MCF 10A (cell line): ENCODE data around the gene SIAH1. TPM values are rescaled to one million over a fixed set of nuclear protein-coding genes. Genes with fewer than 3 reads are reported as not detected.

Experiments used
- BruUV-seq: library from RNA; stranded (reverse); fragments of 400-500 nt; replicated peaks from 2 replicates; lab custom pipeline; 2021; lab: Mats Ljungman, UMichigan
- CTCF ChIA-PET: fragments of 300-600 bp; sonication (Branson Sonifier 250); formaldehyde crosslinking; extraction: SDS; loops from one replicate; lab custom pipeline; 2021; ENCODE audit warnings: antibody characterized with exemption, inconsistent platforms; lab: Yijun Ruan, JAX
- POLR2A ChIA-PET: fragments of 300-600, 350-650 bp; sonication (Branson Sonifier 250); formaldehyde crosslinking; extraction: SDS; loops from one replicate; lab custom pipeline; 2020; ENCODE audit warnings: antibody characterized with exemption, inconsistent platforms; lab: Yijun Ruan, JAX
- DNase-seq: peaks from one replicate; pipeline ENCODE4 v3.0.0-alpha.2; 2018; ENCODE audit not compliant: unreplicated experiment
- H3K27ac Mint-ChIP-seq: one replicate; pipeline ENCODE4 v1.8.0; 2022; ENCODE audit warnings: mild to moderate bottlenecking, low read depth, mixed read lengths; ENCODE audit not compliant: unreplicated experiment
- H3K27me3 Mint-ChIP-seq: one replicate; pipeline ENCODE4 v1.8.0; 2022; ENCODE audit warnings: mixed read lengths; ENCODE audit not compliant: insufficient read depth, unreplicated experiment
- H3K36me3 Mint-ChIP-seq: one replicate; pipeline ENCODE4 v1.8.0; 2022; ENCODE audit warnings: mild to moderate bottlenecking, moderate library complexity, mixed read lengths; ENCODE audit not compliant: insufficient read depth, unreplicated experiment
- H3K4me1 Mint-ChIP-seq: one replicate; pipeline ENCODE4 v1.8.0; 2022; ENCODE audit warnings: mixed read lengths; ENCODE audit not compliant: insufficient read depth, unreplicated experiment
- H3K4me3 Mint-ChIP-seq: one replicate; pipeline ENCODE4 v1.8.0; 2022; ENCODE audit warnings: mild to moderate bottlenecking, moderate library complexity, mixed read lengths; ENCODE audit not compliant: unreplicated experiment
- H3K9me3 Mint-ChIP-seq: one replicate; pipeline ENCODE4 v1.8.0; 2022; ENCODE audit warnings: mixed read lengths; ENCODE audit not compliant: unreplicated experiment
- intact Hi-C: fragments of 100-400 bp; cut with micrococcal nuclease; formaldehyde crosslinking; loops from 2 replicates; pipeline ENCODE4 v1.14.1; 2022
- total RNA-seq: library from RNA; stranded (reverse); gene quantifications from 2 replicates; pipeline ENCODE4 v1.2.3, GENCODE V29; 2022
- TF ChIP-seq, protein P1 (sequence below): fragments of 200-600 bp; IDR thresholded peaks from one replicate; pipeline ENCODE4 v1.8.0; 2022; ENCODE audit warnings: antibody characterized with exemption, mild to moderate bottlenecking; ENCODE audit not compliant: unreplicated experiment

The SIAH1 gene
- total RNA-seq, 1 experiment from 2014 or later: 22.4 TPM

GRCh38 chr16:48384520-48385252 lies 527 bp downstream of the SIAH1 start:
- peaks cover 21% of the 10 kb centered on the region for H3K4me1 Mint-ChIP-seq
- BruUV-seq: no TSS peak
- TF ChIP-seq, protein P1, sequence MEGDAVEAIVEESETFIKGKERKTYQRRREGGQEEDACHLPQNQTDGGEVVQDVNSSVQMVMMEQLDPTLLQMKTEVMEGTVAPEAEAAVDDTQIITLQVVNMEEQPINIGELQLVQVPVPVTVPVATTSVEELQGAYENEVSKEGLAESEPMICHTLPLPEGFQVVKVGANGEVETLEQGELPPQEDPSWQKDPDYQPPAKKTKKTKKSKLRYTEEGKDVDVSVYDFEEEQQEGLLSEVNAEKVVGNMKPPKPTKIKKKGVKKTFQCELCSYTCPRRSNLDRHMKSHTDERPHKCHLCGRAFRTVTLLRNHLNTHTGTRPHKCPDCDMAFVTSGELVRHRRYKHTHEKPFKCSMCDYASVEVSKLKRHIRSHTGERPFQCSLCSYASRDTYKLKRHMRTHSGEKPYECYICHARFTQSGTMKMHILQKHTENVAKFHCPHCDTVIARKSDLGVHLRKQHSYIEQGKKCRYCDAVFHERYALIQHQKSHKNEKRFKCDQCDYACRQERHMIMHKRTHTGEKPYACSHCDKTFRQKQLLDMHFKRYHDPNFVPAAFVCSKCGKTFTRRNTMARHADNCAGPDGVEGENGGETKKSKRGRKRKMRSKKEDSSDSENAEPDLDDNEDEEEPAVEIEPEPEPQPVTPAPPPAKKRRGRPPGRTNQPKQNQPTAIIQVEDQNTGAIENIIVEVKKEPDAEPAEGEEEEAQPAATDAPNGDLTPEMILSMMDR: no peak
- DNase-seq: peak; percentile 36
- CTCF ChIA-PET: interaction anchor here (0.9 to 1.8 kb wide), 3 partner anchors 9 to 26 kb away, joined by 3 to 8 read pairs (median 6); no protein-coding TSS in a partner anchor
- POLR2A ChIA-PET: interaction anchor here (0.8 to 5.8 kb wide), 31 partner anchors 8 to 238 kb away, joined by 3 to 157 read pairs (median 5); partner anchors contain the start of gene LONP2
- H3K27me3 Mint-ChIP-seq: no peaks in the 10 kb centered on the region
- H3K27ac Mint-ChIP-seq: peak overlapping the region; percentile 94
- peak overlapping the region; percentile 88 for H3K4me3 Mint-ChIP-seq
- intact Hi-C loops: loop anchor here (1.0 to 10.0 kb wide), 3 partner anchors 31 to 142 kb away; no protein-coding TSS in a partner anchor
- no peaks in the 10 kb centered on the region for H3K36me3 Mint-ChIP-seq
- H3K9me3 Mint-ChIP-seq: no peaks in the 10 kb centered on the region

GRCh38 chr16:48383877-48384519 lies 1.2 kb downstream of the SIAH1 start:
- Mint-ChIP-seq H3K27me3 (no peaks in the 10 kb centered on the region), H3K27ac (peak overlapping the region; percentile 94), H3K36me3 (no peaks in the 10 kb centered on the region), H3K4me1 (peaks cover 28% of the 10 kb centered on the region), H3K4me3 (peak overlapping the region; percentile 88), H3K9me3 (no peaks in the 10 kb centered on the region)
- TF ChIP-seq, protein P1: no peak
- CTCF ChIA-PET: interaction anchor here (0.5 to 1.8 kb wide), 7 partner anchors 9 to 142 kb away, joined by 3 to 8 read pairs (median 3); no protein-coding TSS in a partner anchor
- POLR2A ChIA-PET: interaction anchor here (0.7 to 5.8 kb wide), 24 partner anchors 9 to 1358 kb away, joined by 3 to 157 read pairs (median 4); partner anchors contain the start of gene LONP2
- intact Hi-C loops: loop anchor here (1.0 to 10.0 kb wide), 3 partner anchors 18 to 142 kb away; no protein-coding TSS in a partner anchor
- BruUV-seq: TSS peak; percentile 55
- DNase-seq: peak; percentile 46

GRCh38 chr16:48383009-48383876 lies 2.0 kb downstream of the SIAH1 start:
- TF ChIP-seq, protein P1: no peak
- no peak for DNase-seq
- intact Hi-C loops: loop anchor here (1.0 to 10.0 kb wide), 2 partner anchors 17 to 62 kb away; no protein-coding TSS in a partner anchor
- CTCF ChIA-PET: interaction anchor here (0.5 to 1.8 kb wide), 7 partner anchors 17 to 143 kb away, joined by 3 to 8 read pairs (median 3); no protein-coding TSS in a partner anchor
- Mint-ChIP-seq H3K4me3 (peak overlapping the region; percentile 88), H3K27me3 (no peaks in the 10 kb centered on the region), H3K36me3 (no peaks in the 10 kb centered on the region), H3K27ac (peak overlapping the region; percentile 94), H3K4me1 (peaks cover 35% of the 10 kb centered on the region), H3K9me3 (no peaks in the 10 kb centered on the region)
- BruUV-seq: no TSS peak
- POLR2A ChIA-PET: interaction anchor here (0.6 to 5.8 kb wide), 24 partner anchors 8 to 1811 kb away, joined by 3 to 157 read pairs (median 4); partner anchors contain the start of gene LONP2
